OCI-LY1 (cell line): ENCODE measurements around the gene CLK3.

Experiments
- H2AFZ ChIP-seq: fragments of 200-600 bp; sonication (generic), shearing (Covaris generic); 2 replicates; pipeline ENCODE4 v1.6.0; 2014; ENCODE audit warnings: antibody characterized with exemption, mild to moderate bottlenecking, low read length
- H3F3A ChIP-seq: fragments of 200-600 bp; sonication (generic), shearing (Covaris generic); 2 replicates; pipeline ENCODE4 v1.6.0; 2014; ENCODE audit warnings: mild to moderate bottlenecking, antibody characterized with exemption, low read length, moderate library complexity; ENCODE audit not compliant: insufficient read depth
- H3K27ac ChIP-seq: fragments of 200-600 bp; sonication (generic); 2 replicates; pipeline ENCODE4 v1.5.1; 2014; ENCODE audit warnings: low read length, mixed run types, mild to moderate bottlenecking, low read depth; ENCODE audit not compliant: poor library complexity, severe bottlenecking
- H3K27me3 ChIP-seq: fragments of 200-600 bp; sonication (generic); 2 replicates; pipeline ENCODE4 v1.6.0; 2014; ENCODE audit warnings: antibody characterized with exemption, mild to moderate bottlenecking, low read length, moderate library complexity; ENCODE audit not compliant: insufficient read depth
- H3K36me3 ChIP-seq: fragments of 200-600 bp; sonication (generic); 2 replicates; pipeline ENCODE4 v1.6.1; 2014; ENCODE audit warnings: mild to moderate bottlenecking, antibody characterized with exemption, low read length, moderate library complexity, mixed read lengths; ENCODE audit not compliant: insufficient read depth
- H3K4me1 ChIP-seq: fragments of 200-600 bp; sonication (generic); 2 replicates; pipeline ENCODE4 v1.5.1; 2014; ENCODE audit warnings: mild to moderate bottlenecking, low read length, moderate library complexity; ENCODE audit not compliant: insufficient read depth, severe bottlenecking
- H3K4me2 ChIP-seq: fragments of 200-600 bp; sonication (generic), shearing (Covaris generic); 2 replicates; pipeline ENCODE4 v1.6.1; 2014; ENCODE audit warnings: low read length
- H3K4me3 ChIP-seq: fragments of 200-600 bp; sonication (generic); 2 replicates; pipeline ENCODE4 v1.5.1; 2014; ENCODE audit warnings: low read length, low read depth, mild to moderate bottlenecking, mixed read lengths; ENCODE audit not compliant: poor library complexity, severe bottlenecking
- H3K79me2 ChIP-seq: fragments of 200-600 bp; shearing (Covaris generic); 2 replicates; pipeline ENCODE4 v1.6.1; 2016; ENCODE audit warnings: mixed run types, low read length, mixed read lengths; ENCODE audit not compliant: insufficient read depth
- H3K9ac ChIP-seq: fragments of 200-600 bp; sonication (generic), shearing (Covaris generic); 2 replicates; pipeline ENCODE4 v1.6.1; 2014; ENCODE audit warnings: mild to moderate bottlenecking, low read length, mixed read lengths
- H3K9me2 ChIP-seq: fragments of 200-600 bp; sonication (generic), shearing (Covaris generic); 2 replicates; pipeline ENCODE4 v1.6.1; 2014; ENCODE audit warnings: low read depth, mild to moderate bottlenecking, low read length, mixed read lengths
- H3K9me3 ChIP-seq: fragments of 200-600 bp; shearing (Covaris generic); 2 replicates; pipeline ENCODE4 v1.6.1; 2014; ENCODE audit warnings: low read length, mixed read lengths
- H4K20me1 ChIP-seq: fragments of 200-600 bp; sonication (generic), shearing (Covaris generic); 2 replicates; pipeline ENCODE4 v1.6.0; 2016; ENCODE audit warnings: mild to moderate bottlenecking, low read length; ENCODE audit not compliant: insufficient read depth
- CTCF ChIP-seq: fragments of 200-600 bp; sonication (generic), shearing (Covaris generic); IDR thresholded peaks from 2 replicates; pipeline ENCODE4 v1.5.1; 2017; ENCODE audit warnings: mild to moderate bottlenecking, antibody characterized with exemption, low read length, moderate library complexity, mixed read lengths
- EZH2 ChIP-seq: fragments of 200-600 bp; sonication (generic), shearing (Covaris generic); IDR thresholded peaks from 2 replicates; pipeline ENCODE4 v1.8.0; 2017; ENCODE audit warnings: borderline replicate concordance, mixed run types, mild to moderate bottlenecking, antibody characterized with exemption, low read length, moderate library complexity, mixed read lengths

Gene CLK3

GRCh38 chr15:74615508-74616365 lies at the start of gene CLK3:
Gene CLK3 (plus strand): TSS chr15:74615836. CDS start chr15:74619197, 3,361 bp downstream.
- peak within 1 kb of the TSS; percentile 88 for H3K27ac ChIP-seq
- H4K20me1 ChIP-seq = no peaks in the 10 kb centered on the region
- peaks cover 31% of the 10 kb centered on the region for H3K79me2 ChIP-seq
- no peak within 1 kb of the TSS for H2AFZ ChIP-seq
- H3K27me3 ChIP-seq = no peaks in the 10 kb centered on the region
- TF ChIP-seq CTCF = no peak
- no peak for TF ChIP-seq EZH2
- peak within 1 kb of the TSS; percentile 94 for H3K4me3 ChIP-seq
- no peaks in the 10 kb centered on the region for H3K9me2 ChIP-seq
- H3K4me1 ChIP-seq = peaks cover 27% of the 10 kb centered on the region
- H3K9me3 ChIP-seq = no peaks in the 10 kb centered on the region
- H3K36me3 ChIP-seq = peaks cover 15% of the 10 kb centered on the region; the same call in 1 of the 2 replicates
- H3K4me2 ChIP-seq = peak within 1 kb of the TSS; percentile 82
- H3K9ac ChIP-seq = peak within 1 kb of the TSS; percentile 97
- H3F3A ChIP-seq = no peaks in the 10 kb centered on the region

- H3K9me3 ChIP-seq = no peaks in the 10 kb centered on the region
- no peak overlapping the region for H2AFZ ChIP-seq
- peaks cover 3% of the 10 kb centered on the region; the same call in 1 of the 2 replicates for H3K27me3 ChIP-seq
- H3K79me2 ChIP-seq = no peaks in the 10 kb centered on the region
- H3F3A ChIP-seq = no peaks in the 10 kb centered on the region
- no peak overlapping the region for H3K4me2 ChIP-seq
- H3K36me3 ChIP-seq = peaks cover 5% of the 10 kb centered on the region; the same call in 1 of the 2 replicates
- no peaks in the 10 kb centered on the region for H4K20me1 ChIP-seq
- TF ChIP-seq CTCF = no peak
- no peak for TF ChIP-seq EZH2
- H3K4me1 ChIP-seq = no peaks in the 10 kb centered on the region
- H3K27ac ChIP-seq = no peak overlapping the region
- H3K4me3 ChIP-seq = no peak overlapping the region
- no peak overlapping the region for H3K9ac ChIP-seq
- no peaks in the 10 kb centered on the region for H3K9me2 ChIP-seq
Observed at GRCh38 chr15:74568594-74568993, 47.0 kb upstream of the CLK3 start.

DNA sequence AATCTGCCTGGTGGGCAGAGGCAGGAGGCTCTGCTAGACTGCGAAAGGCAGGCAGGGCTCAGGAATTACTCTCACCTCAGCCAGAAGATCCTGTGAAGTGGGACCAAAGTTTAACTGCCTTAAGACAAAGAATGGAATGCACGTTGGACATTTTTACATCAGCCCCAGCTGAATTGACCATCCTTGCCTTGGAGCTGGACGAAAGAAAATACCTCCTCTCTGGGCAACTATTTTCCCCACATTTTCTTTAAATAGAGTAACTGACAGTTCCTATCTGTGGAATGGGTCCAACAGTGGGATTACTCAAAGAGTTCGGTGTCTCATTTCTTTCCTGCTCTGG lies 45.9 kb upstream of the CLK3 start:
- H2AFZ ChIP-seq = no peak overlapping the region
- H3K79me2 ChIP-seq = no peaks in the 10 kb centered on the region
- H4K20me1 ChIP-seq = no peaks in the 10 kb centered on the region
- peaks cover 5% of the 10 kb centered on the region; the same call in 1 of the 2 replicates for H3K36me3 ChIP-seq
- H3K4me3 ChIP-seq = no peak overlapping the region
- no peaks in the 10 kb centered on the region for H3K9me2 ChIP-seq
- H3K4me1 ChIP-seq = no peaks in the 10 kb centered on the region
- H3K9ac ChIP-seq = no peak overlapping the region
- H3F3A ChIP-seq = no peaks in the 10 kb centered on the region
- TF ChIP-seq EZH2 (no peak), CTCF (no peak)
- peaks cover 3% of the 10 kb centered on the region; the same call in 1 of the 2 replicates for H3K27me3 ChIP-seq
- H3K27ac ChIP-seq = no peak overlapping the region
- H3K4me2 ChIP-seq = no peak overlapping the region
- no peaks in the 10 kb centered on the region for H3K9me3 ChIP-seq
